ENCODE data around the gene LRMDA.
A peak's percentile ranks its signal among the peaks of the same experiment; 100 is the strongest.

GRCh38 chr10:75640381-75640780 lies 209.0 kb downstream of the LRMDA start:
- no peak for TF ChIP-seq CTCF (conservative IDR thresholded peaks at IDR 0.05; ENCODE audit: low read depth, low read length)
- peak; percentile 60 for TF ChIP-seq EZH2 (IDR thresholded peaks at IDR 0.05; ENCODE audit: low read length, unreplicated experiment)
- no peak for TF ChIP-seq EZH2phosphoT487 (IDR thresholded peaks at IDR 0.05; ENCODE audit: borderline replicate concordance, low read length)
